Coronary artery (tissue), 2 donors: Measurements from ENCODE around the gene CST7.

Source experiments
- DNase-seq: peaks from one replicate; pipeline ENCODE4 v3.0.0-alpha.2; 2017; ENCODE audit warnings: low spot score
- H3K27ac ChIP-seq, 2 donors: fragments of 200-600 bp; sonication (generic); one replicate each; pipeline ENCODE4 v1.5.1; 2016 to 2019
- H3K4me3 ChIP-seq: fragments of 200-600 bp; sonication (generic); 2 replicates; pipeline ENCODE4 v1.5.1; 2016; ENCODE audit warnings: mild to moderate bottlenecking, moderate library complexity
- CTCF ChIP-seq: fragments of 200-600 bp; sonication (generic); IDR thresholded peaks from one replicate; pipeline ENCODE4 v1.5.1; 2019; ENCODE audit warnings: antibody characterized with exemption

CST7 gene

GRCh38 chr20:24953621-24954133 lies 4.6 kb downstream of the CST7 start:
- Histone ChIP-seq H3K4me3 (no peak overlapping the region), H3K27ac (no peak overlapping the region)
- peak; percentile 41 for DNase-seq
- TF ChIP-seq CTCF, result no peak

- Histone ChIP-seq H3K4me3 (no peak overlapping the region), H3K27ac (no peak overlapping the region)
- DNase-seq, result no peak
- TF ChIP-seq CTCF, result no peak
Observed at GRCh38 chr20:24954151-24954550, 5.1 kb downstream of the CST7 start.

GRCh38 chr20:24954566-24954965 lies 5.5 kb downstream of the CST7 start:
- TF ChIP-seq CTCF, result no peak
- DNase-seq, result no peak
- no peak overlapping the region for H3K27ac ChIP-seq
- no peak overlapping the region for H3K4me3 ChIP-seq

GRCh38 chr20:24955045-24955444 lies 6.0 kb downstream of the CST7 start:
- H3K27ac ChIP-seq, result no peak overlapping the region

GRCh38 chr20:24956001-24956841 lies 7.2 kb downstream of the CST7 start:
- DNase-seq, result peak; percentile 53
- no peak for TF ChIP-seq CTCF
- no peak overlapping the region for H3K27ac ChIP-seq
- H3K4me3 ChIP-seq, result no peak overlapping the region

More at GRCh38 chr20:24955045-24955444, 6.0 kb downstream of the CST7 start:
- no peak for DNase-seq
- no peak for TF ChIP-seq CTCF
- no peak overlapping the region for H3K4me3 ChIP-seq

GRCh38 chr20:24957326-24958016 lies 8.4 kb downstream of the CST7 start:
- H3K27ac ChIP-seq, result no peak overlapping the region
- peak; percentile 71 for DNase-seq
- TF ChIP-seq CTCF, result no peak
- no peak overlapping the region for H3K4me3 ChIP-seq
